Measurements from ENCODE around the gene NEAT1.

Gene NEAT1

DNA sequence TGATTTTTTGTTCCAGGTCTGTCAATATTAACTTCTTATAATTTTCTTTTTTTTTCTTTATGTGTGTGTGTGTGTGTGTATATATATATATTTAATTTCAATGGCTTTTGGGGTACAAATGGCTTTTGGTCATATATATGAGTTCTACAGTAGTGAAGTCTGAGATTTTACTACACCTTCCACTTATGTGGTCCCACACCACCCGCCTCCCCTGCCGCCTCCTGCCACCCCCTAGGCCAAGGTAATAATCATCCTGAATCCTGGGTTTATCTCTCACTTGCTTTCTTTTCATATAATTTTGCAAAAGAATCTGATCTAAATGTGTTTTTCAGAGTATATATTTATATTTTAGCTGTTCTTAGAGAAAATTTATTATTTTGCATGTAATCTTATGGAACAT, 11.1 kb downstream of the NEAT1 start:
- no peak for DNase-seq (ENCODE audit: low read depth in 2 of 2, low spot score in 1 of 2)

DNA sequence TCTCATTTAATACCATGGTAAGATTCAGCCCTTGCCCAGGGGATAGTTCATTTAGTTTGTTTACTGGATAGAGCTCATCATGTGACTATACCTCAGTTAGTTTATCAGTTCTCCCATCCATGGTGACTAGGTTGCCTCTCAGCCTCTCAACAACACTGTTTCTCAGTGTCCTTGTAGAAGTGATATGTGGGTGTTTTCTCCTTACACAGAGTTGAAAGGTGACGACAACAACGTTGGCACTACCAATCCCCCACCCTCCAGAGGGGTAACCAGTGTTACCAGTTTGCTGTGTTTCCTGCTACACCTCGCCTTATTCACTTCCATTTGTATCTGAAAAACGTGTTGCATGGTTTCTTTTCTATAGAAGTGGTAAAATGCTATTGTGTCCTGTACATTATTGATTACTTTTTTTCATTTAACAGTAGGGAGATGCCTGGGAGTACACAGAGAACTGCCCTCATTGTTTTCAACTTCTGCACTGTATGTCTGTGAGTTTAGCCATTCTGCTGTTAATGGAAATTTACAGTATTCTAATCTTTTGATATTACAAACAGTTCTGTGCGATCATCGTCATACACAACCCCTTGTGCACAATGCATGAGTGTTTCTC, 11.6 kb downstream of the NEAT1 start:
- no peak for DNase-seq (ENCODE audit: low read depth in 2 of 2, low spot score in 1 of 2)

DNA sequence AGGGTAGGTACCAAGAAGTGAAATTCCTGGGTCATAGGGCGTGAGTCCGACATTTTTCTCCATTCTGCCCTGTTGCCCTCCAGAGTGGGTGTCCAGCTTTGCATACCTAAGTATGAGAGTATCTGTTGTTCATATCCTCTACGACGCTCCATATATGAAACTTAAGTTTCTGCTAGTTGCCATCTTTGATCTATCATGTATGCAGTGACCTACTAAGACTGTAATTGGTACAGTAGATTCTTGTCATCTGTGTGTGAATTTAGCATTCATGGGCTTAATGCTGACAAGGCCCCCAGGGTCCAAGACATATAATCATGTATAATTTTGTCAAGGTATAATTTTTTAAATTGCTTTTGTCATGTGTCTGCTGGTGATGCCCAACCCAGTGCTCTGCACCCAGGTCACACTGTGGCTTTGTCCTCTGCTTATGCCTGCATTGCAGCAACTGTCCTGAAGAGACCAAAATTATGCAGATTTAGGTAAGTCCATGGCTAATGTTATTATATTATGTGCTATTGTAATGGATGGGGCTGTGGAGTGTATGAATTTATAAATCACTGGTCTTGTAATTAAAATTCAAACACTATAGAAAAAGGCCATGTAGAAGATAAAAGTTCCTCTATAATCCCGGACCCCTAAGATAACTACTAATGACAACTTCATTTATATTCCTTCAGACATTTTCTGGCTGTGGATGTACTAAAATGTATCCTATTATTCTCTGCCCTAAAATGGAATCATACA, 12.2 kb downstream of the NEAT1 start:
- no peak for DNase-seq (ENCODE audit: low read depth in 2 of 2, low spot score in 1 of 2)

DNA sequence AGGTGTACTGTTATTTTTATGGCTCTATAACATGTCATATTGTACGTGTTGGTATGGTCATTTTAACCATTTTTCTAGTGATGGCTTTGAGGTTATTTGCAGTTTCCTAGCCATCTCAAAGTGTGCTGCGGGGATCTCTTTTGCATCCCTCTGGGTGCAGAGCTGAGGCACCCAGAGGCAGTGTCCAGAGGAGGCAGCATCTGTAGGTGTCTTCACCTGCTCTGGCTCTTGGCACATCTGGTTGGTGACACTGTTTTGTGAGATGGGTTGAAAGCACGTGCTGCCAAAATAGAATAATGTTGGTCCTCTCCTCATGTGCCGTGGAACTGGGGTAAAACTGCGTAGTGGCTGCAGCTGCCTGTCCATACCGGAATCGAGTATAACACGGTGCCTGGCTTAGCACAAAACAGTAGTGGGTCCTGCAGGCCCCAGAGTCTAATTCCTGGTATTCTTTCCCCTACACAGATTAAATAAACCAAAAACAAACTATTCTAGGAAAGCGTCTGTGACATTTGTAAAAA, 12.9 kb downstream of the NEAT1 start:
- DNase-seq (ENCODE audit: low read depth in 2 of 2, low spot score in 1 of 2): no peak

DNA sequence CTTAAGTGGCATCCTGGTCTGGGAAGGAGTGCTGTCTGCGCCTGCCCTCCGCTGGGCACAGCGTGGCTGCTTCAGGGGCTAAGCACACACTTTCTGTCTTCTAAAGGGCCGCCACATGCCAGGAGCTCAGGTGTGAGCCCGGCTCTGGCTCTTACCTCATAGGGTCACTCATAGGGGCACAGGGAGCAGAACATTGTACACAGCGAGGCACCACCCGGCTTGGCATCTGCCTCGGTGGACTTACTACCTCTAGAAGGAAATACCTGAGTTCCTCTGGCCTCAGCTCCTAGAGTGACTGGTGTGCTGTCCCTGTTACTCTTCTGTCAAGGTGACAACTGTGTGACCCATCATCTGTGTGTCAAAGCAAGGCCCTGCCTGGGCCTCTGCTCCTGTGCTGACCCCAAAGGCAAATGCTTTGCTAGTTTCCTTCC, 13.4 kb downstream of the NEAT1 start:
- no peak for DNase-seq (ENCODE audit: low read depth in 2 of 2, low spot score in 1 of 2)

DNA sequence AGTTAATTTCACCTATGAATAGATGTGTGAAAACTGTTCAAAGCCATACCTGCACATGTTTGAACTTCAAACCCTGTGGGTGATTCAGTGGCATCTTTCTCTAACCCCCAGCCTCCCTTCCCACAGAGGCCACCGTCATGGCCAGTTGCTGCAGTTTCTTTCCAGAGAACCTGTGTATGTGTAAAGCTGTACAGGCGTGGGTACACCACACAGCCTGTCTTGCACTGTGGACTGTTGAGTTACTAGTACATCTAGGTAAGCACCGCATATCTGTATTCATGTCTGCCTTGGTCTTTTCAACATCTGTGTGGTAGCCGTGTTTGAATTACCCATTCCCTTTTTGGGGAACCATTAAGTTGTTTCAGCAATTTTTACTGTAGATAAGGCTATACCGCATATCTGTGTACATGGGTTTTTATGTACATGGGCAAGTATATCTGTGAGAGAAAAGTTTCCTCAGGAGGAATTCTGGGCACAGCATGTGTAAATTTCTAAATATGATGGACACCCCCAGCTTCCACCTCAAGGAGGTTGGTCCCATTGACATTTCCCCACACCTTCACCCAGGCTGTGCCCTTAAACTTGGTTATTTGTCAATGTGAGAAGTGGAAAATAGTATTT, 13.9 kb downstream of the NEAT1 start:
- no peak for DNase-seq (ENCODE audit: low read depth in 2 of 2, low spot score in 1 of 2)

DNA sequence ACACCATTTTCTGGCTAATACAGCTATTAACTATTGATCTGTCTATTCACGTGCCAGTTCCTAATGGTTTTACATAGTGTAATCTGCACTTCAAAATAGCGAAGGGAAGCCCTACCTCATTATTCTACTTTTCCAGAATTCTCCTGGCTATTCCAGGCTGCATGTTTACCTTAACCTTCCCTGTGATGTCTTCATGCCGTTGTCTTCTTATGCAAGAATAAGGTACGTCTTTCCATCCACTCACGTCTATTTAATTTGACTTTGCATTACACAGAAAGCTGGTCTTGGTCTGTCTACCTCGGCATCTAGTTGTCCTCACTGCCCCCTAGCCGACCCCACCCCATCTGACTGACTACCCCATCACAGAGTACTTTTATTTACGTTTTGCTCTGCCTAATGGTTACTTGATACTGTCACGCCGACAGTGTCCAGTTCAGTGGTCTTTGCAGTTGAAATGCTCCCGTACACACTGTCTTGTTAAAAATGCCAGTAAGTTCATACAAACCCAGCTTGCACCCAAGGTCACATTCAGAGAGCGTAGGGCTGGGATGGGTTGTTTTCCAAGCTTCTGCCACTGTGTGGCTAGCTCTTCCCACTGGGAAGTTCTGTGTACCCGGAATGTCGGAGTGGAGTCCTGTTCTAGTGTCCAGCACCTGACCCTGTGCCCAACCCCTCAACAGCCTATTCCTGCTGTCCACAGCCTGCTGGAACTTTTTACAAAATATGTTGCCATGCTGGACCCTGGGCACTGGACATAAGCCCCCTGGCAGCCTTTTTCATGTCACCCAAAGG, 15.0 kb downstream of the NEAT1 start:
- DNase-seq (ENCODE audit: low read depth in 2 of 2, low spot score in 1 of 2): no peak

DNA sequence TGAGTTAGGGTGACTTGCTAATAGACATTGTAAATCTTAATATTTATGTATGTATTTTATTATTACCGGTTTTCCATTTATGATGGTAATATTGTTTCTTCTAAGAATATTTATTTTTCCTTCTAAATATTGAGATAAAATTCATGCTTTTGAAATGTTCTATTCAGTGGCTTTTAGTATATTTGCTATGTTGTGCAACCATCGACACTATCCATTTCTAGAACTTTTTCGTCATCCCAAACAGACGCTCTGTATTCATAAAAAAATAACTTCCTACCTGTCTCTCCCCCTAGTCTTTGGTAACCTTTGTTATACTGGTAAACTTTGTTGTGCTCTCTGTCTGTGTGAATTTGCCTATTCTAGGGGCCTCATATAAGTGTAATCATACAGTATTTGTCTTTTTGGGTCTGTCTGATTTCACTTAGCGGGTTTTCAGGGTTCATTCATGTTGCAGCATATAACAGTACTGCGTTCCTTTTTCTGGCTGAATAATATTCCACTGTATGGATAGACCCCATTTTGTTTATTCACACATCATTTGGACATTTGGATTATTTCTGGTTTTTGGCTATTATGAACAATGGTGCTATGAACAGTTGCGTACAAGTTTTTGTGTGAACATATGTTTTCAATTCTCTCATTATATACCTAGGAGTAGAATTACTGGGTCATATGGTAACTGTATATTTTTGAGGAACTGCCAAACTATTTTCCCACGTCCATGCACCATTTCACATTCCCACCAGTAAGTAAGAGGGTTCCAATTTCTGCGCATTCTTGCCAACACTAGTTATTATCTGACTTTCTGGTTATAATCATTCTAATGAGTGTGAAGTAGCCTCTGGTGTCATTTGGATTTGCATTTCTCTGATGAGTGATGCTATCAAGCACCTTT, 15.9 kb downstream of the NEAT1 start:
- no peak for DNase-seq (ENCODE audit: low read depth in 2 of 2, low spot score in 1 of 2)

DNA sequence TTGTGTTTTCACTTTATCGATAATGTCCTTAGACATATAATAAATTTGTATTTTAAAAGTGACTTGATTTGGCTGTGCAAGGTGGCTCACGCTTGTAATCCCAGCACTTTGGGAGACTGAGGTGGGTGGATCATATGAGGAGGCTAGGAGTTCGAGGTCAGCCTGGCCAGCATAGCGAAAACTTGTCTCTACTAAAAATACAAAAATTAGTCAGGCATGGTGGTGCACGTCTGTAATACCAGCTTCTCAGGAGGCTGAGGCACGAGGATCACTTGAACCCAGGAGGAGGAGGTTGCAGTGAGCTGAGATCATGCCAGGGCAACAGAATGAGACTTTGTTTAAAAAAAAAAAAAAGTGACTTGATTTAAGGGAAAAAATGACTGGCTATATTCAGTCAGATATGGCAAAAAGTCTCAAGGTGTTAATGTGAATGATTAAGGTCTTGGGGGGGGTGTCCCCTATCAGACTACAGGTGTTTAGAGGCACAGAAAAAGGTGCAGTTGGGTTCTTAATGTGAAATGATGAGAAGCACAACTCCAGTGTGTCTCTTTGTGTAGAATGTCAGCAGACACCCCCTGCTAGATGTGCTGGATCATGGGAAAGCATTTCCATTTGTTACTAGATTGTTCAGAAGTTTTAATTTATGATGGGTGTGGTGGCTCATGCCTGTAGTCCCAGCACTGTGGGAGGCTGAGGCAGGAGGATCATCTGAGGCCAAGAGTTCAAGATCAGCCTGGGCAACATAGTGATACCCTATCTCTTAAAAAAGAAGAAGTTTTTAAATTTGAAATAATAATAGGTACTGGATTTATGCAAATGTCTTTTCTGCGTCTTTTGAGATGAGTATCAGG, 17.0 kb downstream of the NEAT1 start:
- no peak for DNase-seq (ENCODE audit: low read depth in 2 of 2, low spot score in 1 of 2)

DNA sequence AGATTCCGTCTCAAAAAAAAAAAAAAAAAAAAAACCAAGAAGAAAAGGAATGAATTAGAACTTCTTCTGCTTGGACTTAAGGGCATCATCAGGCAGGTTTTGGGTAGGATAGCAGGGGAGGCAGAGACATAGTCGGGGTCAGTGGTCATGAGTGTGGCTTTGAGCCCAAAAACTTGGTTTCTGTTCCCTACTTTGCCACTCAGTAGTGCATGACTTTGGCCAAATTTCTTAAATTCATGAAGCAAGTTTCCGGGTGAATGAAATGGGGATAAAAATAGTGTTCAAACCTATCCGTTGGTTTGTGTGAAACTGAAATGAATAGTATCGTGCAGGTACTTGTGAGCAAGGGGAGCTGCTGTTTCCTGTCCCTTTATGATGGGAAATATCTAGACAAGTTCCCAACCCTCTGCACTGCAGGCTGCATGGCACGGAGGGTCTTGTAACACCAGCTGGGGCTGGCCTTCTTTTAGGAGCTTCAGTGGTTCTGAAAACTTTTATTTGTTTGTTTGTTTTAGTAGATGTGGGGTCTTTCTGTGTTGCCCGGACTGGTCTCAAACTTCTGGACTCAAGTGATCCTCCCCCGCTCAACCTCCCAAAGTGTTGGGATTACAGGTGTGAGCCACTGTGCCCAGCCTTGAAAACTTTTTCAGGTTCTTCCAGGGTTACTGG, 18.4 kb downstream of the NEAT1 start:
- no peak for DNase-seq (ENCODE audit: low read depth in 2 of 2, low spot score in 1 of 2)

DNA sequence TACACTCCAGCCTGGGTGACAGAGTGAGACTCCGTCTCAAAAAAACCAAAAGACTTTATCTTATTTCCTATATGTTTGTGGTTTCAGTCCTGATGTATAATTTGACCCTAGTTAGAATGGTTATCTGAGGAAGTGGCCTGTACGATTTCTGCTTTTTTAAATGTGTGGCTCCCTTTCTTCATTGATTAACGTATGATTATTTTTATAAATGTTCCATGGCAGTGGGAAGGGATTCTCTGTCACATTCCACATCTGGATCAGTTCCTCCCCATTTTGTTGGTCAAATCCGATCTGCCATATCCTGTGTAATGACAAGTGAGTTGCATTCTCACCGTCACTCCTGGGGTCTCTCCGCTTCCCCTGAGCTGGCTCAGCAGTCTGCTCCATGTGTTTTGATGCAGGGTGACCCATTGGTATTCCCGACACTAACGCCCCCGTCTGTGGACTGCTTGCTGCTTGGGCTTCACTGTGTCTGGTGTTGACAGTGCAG, 20.3 kb downstream of the NEAT1 start:
- DNase-seq (ENCODE audit: low read depth in 2 of 2, low spot score in 1 of 2): no peak

DNA sequence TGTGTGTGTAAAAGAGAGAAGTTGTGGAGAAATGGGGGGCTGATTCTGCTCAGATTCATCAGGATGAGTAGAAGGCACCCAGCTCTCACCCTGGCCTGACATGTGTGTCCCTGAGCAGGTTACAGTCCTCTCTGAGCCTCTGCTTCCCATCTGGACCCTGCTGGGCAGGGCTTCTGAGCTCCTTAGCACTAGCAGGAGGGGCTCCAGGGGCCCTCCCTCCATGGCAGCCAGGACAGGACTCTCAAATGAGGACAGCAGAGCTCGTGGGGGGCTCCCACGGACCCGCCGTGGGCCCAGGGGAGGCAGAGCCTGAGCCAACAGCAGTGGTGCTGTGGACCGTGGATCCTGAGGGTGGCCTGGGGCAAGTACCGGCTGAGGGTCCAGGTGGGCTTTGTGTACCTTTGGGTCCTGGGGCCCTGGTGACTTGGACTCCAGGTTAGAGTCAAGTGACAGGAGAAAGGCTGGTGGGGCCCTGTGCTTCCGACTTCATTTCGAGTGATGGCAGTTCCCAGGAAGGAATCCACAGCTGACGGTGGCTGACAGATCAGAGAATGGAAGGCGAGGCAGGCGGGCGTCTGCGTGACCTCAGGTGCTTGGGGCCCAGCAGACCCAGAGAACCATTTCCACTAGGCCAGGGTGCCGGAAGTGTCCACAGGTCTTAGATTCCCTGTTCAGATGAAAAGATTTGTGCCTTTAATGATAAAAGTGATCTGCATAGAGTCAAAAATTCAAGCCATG, 21.9 kb downstream of the NEAT1 start:
- DNase-seq (ENCODE audit: low read depth in 2 of 2, low spot score in 1 of 2): no peak

DNA sequence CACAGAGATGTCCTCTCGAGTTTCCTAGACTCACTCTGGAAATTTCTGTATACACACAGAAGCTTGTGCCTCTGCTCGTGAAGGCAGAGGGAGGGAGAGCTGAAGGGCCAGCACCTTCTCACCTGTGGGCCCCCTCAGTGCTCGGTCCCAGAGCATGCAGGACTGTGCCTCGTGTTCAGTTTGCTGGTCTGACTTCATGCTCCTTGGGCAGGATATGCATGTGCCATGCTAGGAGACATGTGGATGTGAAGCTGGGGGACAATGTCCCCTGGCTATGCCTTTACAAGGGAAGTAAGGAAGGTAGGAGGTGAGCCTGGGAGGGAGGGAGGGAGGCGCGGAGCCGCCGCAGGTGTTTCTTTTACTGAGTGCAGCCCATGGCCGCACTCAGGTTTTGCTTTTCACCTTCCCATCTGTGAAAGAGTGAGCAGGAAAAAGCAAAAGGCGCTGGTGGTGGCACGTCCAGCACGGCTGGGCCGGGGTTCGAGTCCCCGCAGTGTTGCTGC, 22.6 kb downstream of the NEAT1 start:
- no peak for DNase-seq (ENCODE audit: low read depth in 2 of 2, low spot score in 1 of 2)

DNA sequence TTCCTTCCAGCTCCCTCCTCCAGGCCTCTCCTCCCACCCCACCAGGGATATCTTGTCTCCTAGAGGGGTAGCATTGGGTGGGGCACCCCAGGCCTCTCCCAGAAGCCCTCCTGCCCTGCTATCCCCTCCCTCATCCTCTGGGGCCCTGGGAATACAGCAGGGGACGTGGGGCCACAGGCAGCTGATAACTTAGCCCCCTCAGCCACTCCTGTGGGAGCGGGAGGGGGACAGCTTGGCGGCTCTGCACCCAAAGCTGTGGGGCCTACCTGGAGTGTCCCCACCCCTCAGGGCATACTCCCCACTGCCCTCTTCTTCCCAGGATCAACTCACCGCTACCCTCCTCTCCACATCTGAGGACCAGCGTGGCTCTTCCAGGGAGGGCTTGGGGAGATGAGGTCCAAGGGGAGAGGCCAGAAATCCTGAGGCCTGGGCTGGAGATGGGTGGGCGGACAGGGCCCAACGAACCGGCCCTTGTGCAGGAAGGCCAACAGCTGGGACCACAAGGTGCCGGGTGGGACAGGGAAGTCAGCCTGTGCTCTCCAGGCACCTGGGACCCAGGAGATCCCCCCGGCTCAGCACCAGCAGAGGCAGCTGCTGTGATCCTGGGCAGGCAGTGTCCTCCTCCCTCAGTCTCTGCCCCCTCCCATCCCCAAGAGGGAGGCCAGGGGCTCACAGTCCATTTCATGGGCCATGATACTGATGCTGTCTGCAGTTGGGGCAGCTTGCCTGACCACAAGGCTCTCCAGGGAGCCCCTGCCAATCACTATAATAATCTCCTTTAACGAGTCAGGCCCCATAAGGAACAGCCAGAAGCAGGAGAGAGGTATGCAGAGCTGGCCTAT, 23.2 kb downstream of the NEAT1 start:
- DNase-seq (ENCODE audit: low read depth in 2 of 2, low spot score in 1 of 2): no peak

DNA sequence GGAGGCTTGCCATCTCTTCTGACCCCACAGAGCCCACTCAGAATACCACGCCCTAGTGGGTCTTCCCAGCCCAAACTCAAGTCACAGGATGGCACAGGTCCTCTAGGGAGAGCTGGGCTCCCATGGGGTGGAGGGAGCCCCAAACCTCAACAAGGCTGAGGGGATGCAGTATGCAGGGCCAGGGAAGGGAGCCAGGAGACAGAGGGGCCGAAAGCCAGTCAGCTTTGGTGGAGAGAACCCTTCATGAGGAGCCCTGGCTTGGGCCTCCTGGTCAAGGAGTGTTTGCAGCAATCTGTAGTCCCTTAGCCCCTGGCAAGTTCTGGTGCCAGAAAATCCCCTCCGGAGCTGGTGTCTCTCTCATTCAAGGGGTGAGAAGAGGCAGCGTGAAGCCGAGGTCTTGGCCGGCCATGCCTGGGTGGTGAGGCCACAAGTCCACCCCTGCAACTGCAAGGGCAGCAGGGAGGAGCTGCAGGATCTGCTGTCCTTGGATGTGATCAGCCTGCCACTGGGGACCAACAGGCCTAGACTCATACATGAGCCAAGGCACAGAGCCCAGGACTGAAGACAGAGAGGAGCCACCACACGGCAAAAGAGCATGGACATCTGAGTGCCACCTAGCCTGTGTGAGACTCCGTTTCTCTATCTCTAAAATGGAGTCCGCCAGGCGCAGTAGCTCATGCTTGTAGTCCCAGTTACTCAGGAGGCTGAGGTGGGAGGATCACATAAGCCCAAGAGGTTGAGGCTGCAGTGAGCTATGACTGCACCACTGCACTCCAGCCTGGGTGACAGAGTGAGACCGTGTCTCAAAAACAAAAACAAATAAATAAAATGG, 24.1 kb downstream of the NEAT1 start:
- DNase-seq (ENCODE audit: low read depth in 2 of 2, low spot score in 1 of 2): no peak

DNA sequence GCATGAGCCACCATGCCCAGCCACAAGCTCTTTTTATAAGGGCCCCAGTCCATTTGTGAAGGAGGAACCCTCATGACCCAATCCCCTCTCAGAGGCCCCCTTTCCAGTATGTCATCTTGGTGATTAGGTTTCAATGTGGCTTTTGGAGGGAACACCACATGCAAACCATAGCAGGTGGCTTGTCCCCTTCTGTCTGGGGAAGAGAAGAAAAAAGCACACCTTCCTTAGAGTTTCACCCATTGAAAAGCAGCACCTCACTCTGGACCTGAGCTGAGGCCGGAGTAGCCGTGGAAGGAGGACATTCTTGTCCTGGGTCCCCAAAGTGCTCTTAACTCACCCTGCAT, 25.4 kb downstream of the NEAT1 start:
- no peak for DNase-seq (ENCODE audit: low read depth in 2 of 2, low spot score in 1 of 2)

Data from stimulated activated CD8-positive, alpha-beta memory T cell treated with anti-CD3 and anti-CD28 coated beads, Interleukin-4, amount 100 ng/mL, for 1 hour (primary cell).